ENCODE results near the gene FGF22.

- TF ChIP-seq CTCF (conservative IDR thresholded peaks at IDR 0.05; ENCODE audit: low read depth, low read length) (no peak), RCOR1 (IDR thresholded peaks at IDR 0.05; ENCODE audit: insufficient replicate concordance, low read length) (no peak)
These were observed 5.1 kb downstream of the FGF22 start for GRCh38 chr19:644789-645188.

All from IMR-90 (cell line).